Transverse colon (tissue), 4 donors: ENCODE measurements around the gene NISCH.

Source experiments
- EP300 ChIP-seq: sonication (generic); formaldehyde crosslinking; IDR thresholded peaks from one replicate; pipeline ENCODE4 v1.6.1; 2017; ENCODE audit warnings: antibody characterized with exemption, low read depth
- POLR2A ChIP-seq: fragments of 450-650 bp; IDR thresholded peaks from one replicate; pipeline ENCODE4 v1.6.1; 2016; ENCODE audit warnings: antibody characterized with exemption, mild to moderate bottlenecking, moderate library complexity
- POLR2AphosphoS5 ChIP-seq, 3 donors: sonication (generic); formaldehyde crosslinking; IDR thresholded peaks; one replicate each; pipeline ENCODE4 v1.6.1; 2016; ENCODE audit warnings: antibody characterized with exemption in 3 of 3
- TF ChIP-seq, protein P1 (sequence below), 5 experiments: fragments of 200-600 bp in 3 of 5; fragments of 450-650 bp in 2 of 5; sonication (generic) in 3 of 5; IDR thresholded peaks; 1 replicate in 2 of 5; 2 replicates in 3 of 5; pipeline ENCODE4 v1.5.1; 2016 to 2017; ENCODE audit warnings: antibody characterized with exemption in 5 of 5, inconsistent platforms in 3 of 5, mild to moderate bottlenecking in 2 of 5, moderate library complexity in 1 of 5

DNA sequence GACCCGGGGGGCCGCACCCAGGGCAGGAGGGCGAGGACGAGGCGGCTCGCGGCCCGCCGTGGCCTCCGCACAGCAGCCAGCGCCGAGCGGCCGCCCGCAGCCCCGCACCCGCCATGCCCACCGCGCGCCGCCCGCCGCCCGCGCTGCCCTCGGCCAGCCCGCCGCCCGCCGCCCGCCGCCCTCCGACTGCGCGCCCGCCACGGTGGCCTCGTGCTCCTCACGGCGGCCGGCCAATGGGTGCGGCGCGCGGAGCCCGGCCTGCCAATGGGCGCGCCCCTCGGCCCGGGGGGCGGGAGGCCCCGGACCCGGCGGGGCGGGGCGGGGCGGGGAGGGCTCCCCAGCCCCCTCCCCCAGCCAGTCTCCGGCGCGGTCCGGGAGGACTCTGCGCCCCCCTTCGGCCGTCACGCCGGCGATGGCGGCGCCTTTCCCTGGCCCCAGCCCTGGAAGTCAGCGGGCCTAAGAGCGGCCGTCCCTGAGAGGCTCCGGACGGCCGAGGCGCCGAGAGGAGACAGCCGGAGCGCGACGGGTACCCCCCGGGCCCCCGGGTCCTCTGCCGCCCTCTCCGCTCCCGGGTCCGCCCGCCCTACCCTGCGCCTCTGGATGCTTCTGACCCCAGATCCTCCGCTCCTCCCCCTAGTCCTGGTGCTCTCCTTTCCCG lies 78.3 kb downstream of the NISCH start, which contains the start of gene NT5DC2:
- TF ChIP-seq, protein P1, sequence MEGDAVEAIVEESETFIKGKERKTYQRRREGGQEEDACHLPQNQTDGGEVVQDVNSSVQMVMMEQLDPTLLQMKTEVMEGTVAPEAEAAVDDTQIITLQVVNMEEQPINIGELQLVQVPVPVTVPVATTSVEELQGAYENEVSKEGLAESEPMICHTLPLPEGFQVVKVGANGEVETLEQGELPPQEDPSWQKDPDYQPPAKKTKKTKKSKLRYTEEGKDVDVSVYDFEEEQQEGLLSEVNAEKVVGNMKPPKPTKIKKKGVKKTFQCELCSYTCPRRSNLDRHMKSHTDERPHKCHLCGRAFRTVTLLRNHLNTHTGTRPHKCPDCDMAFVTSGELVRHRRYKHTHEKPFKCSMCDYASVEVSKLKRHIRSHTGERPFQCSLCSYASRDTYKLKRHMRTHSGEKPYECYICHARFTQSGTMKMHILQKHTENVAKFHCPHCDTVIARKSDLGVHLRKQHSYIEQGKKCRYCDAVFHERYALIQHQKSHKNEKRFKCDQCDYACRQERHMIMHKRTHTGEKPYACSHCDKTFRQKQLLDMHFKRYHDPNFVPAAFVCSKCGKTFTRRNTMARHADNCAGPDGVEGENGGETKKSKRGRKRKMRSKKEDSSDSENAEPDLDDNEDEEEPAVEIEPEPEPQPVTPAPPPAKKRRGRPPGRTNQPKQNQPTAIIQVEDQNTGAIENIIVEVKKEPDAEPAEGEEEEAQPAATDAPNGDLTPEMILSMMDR (IDR thresholded peaks at IDR 0.05), result no peak
- TF ChIP-seq POLR2A, result no peak
- peak in 1 of 3 donors; percentile 56 for TF ChIP-seq POLR2AphosphoS5 (IDR thresholded peaks at IDR 0.05)
- TF ChIP-seq EP300, result no peak
